GM12878 (cell line): ENCODE data around the gene ANKRD11. TPM values are rescaled to one million over a fixed set of nuclear protein-coding genes. Genes with fewer than 3 reads are reported as not detected.
A peak's percentile ranks its signal among the peaks of the same experiment; 100 is the strongest.

Source experiments
- ATAC-seq: fragments of 200-7000 bp; cut with Tn5 transposase; 3 replicates; pipeline ENCODE4 v1.9.1; 2020; ENCODE audit warnings: mild to moderate bottlenecking, moderate library complexity
- BruUV-seq: library from RNA; stranded (reverse); fragments of 400-500 nt; replicated peaks from 2 replicates; lab custom pipeline; 2021; lab: Mats Ljungman, UMichigan
- CTCF ChIA-PET: fragments of 300-600 bp; sonication (Branson Sonifier 250); formaldehyde crosslinking; extraction: SDS; loops from one replicate; lab custom pipeline; 2021; ENCODE audit warnings: inconsistent platforms; lab: Yijun Ruan, JAX
- POLR2A ChIA-PET: fragments of 350-600 bp; formaldehyde crosslinking; extraction: SDS; loops from one replicate; lab custom pipeline; 2021; ENCODE audit warnings: inconsistent platforms; lab: Charles Lee
- RAD21 ChIA-PET: fragments of 300-600 bp; sonication (Branson Sonifier 250); formaldehyde crosslinking; loops from one replicate; lab custom pipeline; 2023; ENCODE audit warnings: antibody characterized with exemption; ENCODE audit not compliant: unreplicated experiment; lab: Charles Lee
- SMC1A ChIA-PET: fragments of 300-600 bp; sonication (Branson Sonifier 250); formaldehyde crosslinking; loops from one replicate; lab custom pipeline; 2023; ENCODE audit not compliant: unreplicated experiment, uncharacterized antibody; lab: Charles Lee
- DNase-seq: peaks from one replicate; pipeline ENCODE4 v3.0.0-alpha.2; 2011; ENCODE audit warnings: low read depth, low spot score
- FAIRE-seq: peaks from 3 replicates; lab custom pipeline; 2011; peaks lifted over from hg19 to GRCh38; lab: Jason Lieb, UNC
- H2AFZ ChIP-seq: 2 replicates; pipeline ENCODE4 v1.6.0; 2011; ENCODE audit warnings: low read depth, low read length, control low read depth; ENCODE audit not compliant: control insufficient read depth
- H3K27ac ChIP-seq: 2 replicates; pipeline ENCODE4 v1.5.1; 2011; ENCODE audit warnings: control low read depth; ENCODE audit not compliant: control insufficient read depth, insufficient read depth
- H3K27me3 ChIP-seq, 2 experiments: replicated peaks in 1 of 2; 2 replicates each; pipeline versions ENCODE4 v1.6.0 to v1.6.1; 2011; ENCODE audit warnings: low read length in 1 of 2; ENCODE audit not compliant: control insufficient read depth in 2 of 2, insufficient read depth in 2 of 2
- H3K36me3 ChIP-seq, 2 experiments: 2 replicates each; pipeline ENCODE4 v1.5.1; 2011; ENCODE audit warnings: low read length in 1 of 2; ENCODE audit not compliant: control insufficient read depth in 2 of 2, insufficient read depth in 2 of 2
- H3K4me1 ChIP-seq: 2 replicates; pipeline ENCODE4 v1.6.1; 2011; ENCODE audit warnings: mild to moderate bottlenecking, low read length, moderate library complexity, mixed read lengths; ENCODE audit not compliant: control insufficient read depth, insufficient read depth
- H3K4me2 ChIP-seq: 2 replicates; pipeline ENCODE4 v1.6.0; 2011; ENCODE audit warnings: control low read depth; ENCODE audit not compliant: control insufficient read depth, insufficient read depth
- H3K4me3 ChIP-seq: fragments of 200-600 bp; sonication (generic); 2 replicates; pipeline ENCODE4 v1.5.1; 2016
- H3K79me2 ChIP-seq: 2 replicates; pipeline ENCODE4 v1.6.0; 2011; ENCODE audit warnings: low read length; ENCODE audit not compliant: control insufficient read depth, insufficient read depth
- H3K9ac ChIP-seq: 2 replicates; pipeline ENCODE4 v1.8.0; 2011; ENCODE audit warnings: low read length, control low read depth, mixed read lengths; ENCODE audit not compliant: control insufficient read depth, insufficient read depth
- H3K9me3 ChIP-seq: replicated peaks from 3 replicates; pipeline ENCODE4 v1.5.1; 2011; ENCODE audit warnings: mild to moderate bottlenecking, low read length; ENCODE audit not compliant: control insufficient read depth, insufficient read depth
- H4K20me1 ChIP-seq: 2 replicates; pipeline ENCODE4 v1.6.0; 2011; ENCODE audit not compliant: control insufficient read depth, insufficient read depth
- CBFB ChIP-seq: IDR thresholded peaks from 2 replicates; pipeline ENCODE4 v1.6.1; 2016; ENCODE audit warnings: antibody characterized with exemption, low read depth
- EGR1 ChIP-seq, 2 experiments: IDR thresholded peaks; 1 replicate in 1 of 2; 2 replicates in 1 of 2; pipeline ENCODE4 v1.6.1; 2011 to 2012; ENCODE audit warnings: low read depth in 2 of 2, low read length in 2 of 2, borderline replicate concordance in 1 of 2, mild to moderate bottlenecking in 1 of 2, moderate library complexity in 1 of 2
- FOS ChIP-seq: IDR thresholded peaks from 3 replicates; pipeline ENCODE4 v1.6.1; 2011; ENCODE audit warnings: borderline replicate concordance; ENCODE audit not compliant: insufficient read length; ENCODE audit errors: extremely low read depth
- HDAC2 ChIP-seq: fragments of 200-600 bp; sonication (generic); IDR thresholded peaks from 2 replicates; pipeline ENCODE4 v1.6.1; 2017
- HDAC6 ChIP-seq: fragments of 200-600 bp; sonication (generic); IDR thresholded peaks from one replicate; pipeline ENCODE4 v1.8.0; 2017; ENCODE audit warnings: antibody characterized with exemption; ENCODE audit not compliant: unreplicated experiment
- NFIC ChIP-seq: IDR thresholded peaks from 2 replicates; pipeline ENCODE4 v1.6.1; 2012; ENCODE audit warnings: low read depth, mild to moderate bottlenecking, inconsistent platforms, low read length, moderate library complexity
- NFYA ChIP-seq: IDR thresholded peaks from 2 replicates; pipeline ENCODE4 v1.6.1; 2011; ENCODE audit warnings: low read depth, mild to moderate bottlenecking, low read length, improper control_type of control experiment, borderline replicate concordance
- POLR2AphosphoS5 ChIP-seq: IDR thresholded peaks from 2 replicates; pipeline ENCODE4 v1.6.1; 2011; ENCODE audit warnings: mild to moderate bottlenecking, low read length, inconsistent platforms
- SIX5 ChIP-seq: IDR thresholded peaks from 2 replicates; pipeline ENCODE4 v1.6.1; 2011; ENCODE audit warnings: mild to moderate bottlenecking, low read depth, low read length, moderate library complexity; ENCODE audit not compliant: severe bottlenecking
- SP1 ChIP-seq: IDR thresholded peaks from one replicate; pipeline ENCODE4 v1.6.1; 2011; ENCODE audit warnings: low read depth, low read length
- ZBED1 ChIP-seq: IDR thresholded peaks from 2 replicates; pipeline ENCODE4 v1.6.1; 2016; ENCODE audit warnings: borderline replicate concordance
- ZNF274 ChIP-seq: IDR thresholded peaks from one replicate; pipeline ENCODE4 v1.8.0; 2011; ENCODE audit not compliant: insufficient read length, insufficient read depth
- WGBS: methylation state at CpG from one replicate; pipeline ENCODE4 v1.1.6; 2016; ENCODE audit warnings: low lambda C conversion rate; ENCODE audit not compliant: insufficient replicate concordance, insufficient coverage; ENCODE audit errors: missing lambda C conversion rate; 5-methylcytosine and 5-hydroxymethylcytosine counted together
- in situ Hi-C: fragments of 300-500 bp; cut with MboI; formaldehyde crosslinking; loops from 9 replicates; pipeline ENCODE4 v1.14.3; 2018; ENCODE audit warnings: mixed read lengths
- intact Hi-C: fragments of 100-400 bp; cut with micrococcal nuclease; formaldehyde crosslinking; loops from one replicate; pipeline ENCODE4 v1.14.2; 2022; ENCODE audit not compliant: unreplicated experiment
- polyA plus RNA-seq, 11 experiments: library from polyadenylated mRNA; depleted of rRNA in 4 of 11; unstranded in 6 of 11; stranded (reverse) in 5 of 11; fragments of >200 nt; fragmentation: Nextera tagmentation in 4 of 11; fragmentation: Illumina TruSeq in 1 of 11; extraction: Ambion mirVana in 4 of 11; extraction: Trizol in 1 of 11; gene quantifications; 1 replicate in 1 of 11; 2 replicates in 10 of 11; pipeline versions ENCODE4 v1.2.1 to v1.2.3, GENCODE V29; 2011 to 2016; ENCODE audit warnings: inconsistent platforms in 2 of 11, missing spikeins in 2 of 11, low read depth in 1 of 11
- total RNA-seq, 4 experiments: library from RNA; depleted of rRNA in 3 of 4; stranded (reverse); fragments of >200 nt in 3 of 4; fragmentation: Illumina TruSeq in 1 of 4; extraction: Trizol in 1 of 4; gene quantifications; 2 replicates each; pipeline versions ENCODE4 v1.2.1 to v1.2.3, GENCODE V29; 2013 to 2021
- TF ChIP-seq, protein P1 (sequence below): fragments of 150-350 bp; IDR thresholded peaks from 2 replicates; pipeline ENCODE4 v1.6.1; 2016; ENCODE audit warnings: low read depth, low read length

Gene ANKRD11
- total and polyA plus RNA-seq, 10 of the 15 experiments (the other 5 are each of a cell fraction or from before 2014, with no cell fraction given), result 5.1 to 103 (median 27.4) TPM

DNA sequence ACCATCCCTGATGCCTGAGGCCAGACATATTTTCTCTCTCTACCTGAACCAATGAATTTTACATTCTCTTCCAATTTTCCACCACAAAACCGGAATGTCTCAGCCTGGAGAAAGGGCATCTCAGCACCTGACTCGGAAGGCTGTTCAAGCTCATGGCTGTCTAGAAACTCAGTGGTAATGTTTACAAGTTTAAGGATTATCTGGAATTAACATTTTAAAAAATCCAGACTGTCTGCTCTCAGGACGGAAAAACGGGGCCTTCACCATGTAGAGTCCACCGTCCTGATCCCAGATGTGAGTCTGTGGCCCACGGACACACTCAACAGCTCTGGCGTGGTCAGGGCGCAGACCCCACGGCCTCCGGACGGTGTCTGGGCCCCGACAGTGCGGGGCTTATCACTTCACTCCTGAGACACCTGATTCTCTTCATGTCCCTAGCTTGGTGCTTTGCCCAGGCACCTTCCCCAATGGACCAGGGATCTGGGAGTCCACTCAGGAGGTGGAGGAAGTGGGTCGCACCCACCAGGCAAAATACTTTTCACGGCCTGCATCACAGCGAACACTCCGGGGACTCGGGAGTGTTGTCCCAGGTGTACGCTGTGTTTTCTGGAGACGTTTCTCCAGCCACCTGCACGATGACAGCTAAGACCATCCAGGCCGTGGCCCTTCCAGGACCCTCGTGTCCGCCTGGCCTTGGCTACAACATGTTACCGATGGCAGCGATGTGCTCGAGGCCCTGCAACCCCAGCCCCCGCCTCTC is 171.3 kb downstream of the ANKRD11 start:
- H3K4me3 ChIP-seq, result no peak overlapping the region
- in situ Hi-C loops, result no loop called here
- no TSS peak for BruUV-seq
- no peak for ATAC-seq
- ChIA-PET CTCF (no interaction called here), POLR2A (no interaction called here), SMC1A (no interaction called here), RAD21 (no interaction called here)
- no peak overlapping the region for H2AFZ ChIP-seq
- H3K9me3 ChIP-seq, result no peaks in the 10 kb centered on the region
- H3K9ac ChIP-seq, result no peak overlapping the region
- H3K4me1 ChIP-seq, result peaks cover 62% of the 10 kb centered on the region
- intact Hi-C loops, result no loop called here
- H3K36me3 ChIP-seq, result peaks cover 10 to 25% of the 10 kb centered on the region in 2 experiments
- peak overlapping the region; percentile 76 for H3K27ac ChIP-seq
- peaks cover 18% of the 10 kb centered on the region for H4K20me1 ChIP-seq
- H3K79me2 ChIP-seq, result peaks cover 95% of the 10 kb centered on the region
- H3K27me3 ChIP-seq, result no peaks in the 10 kb centered on the region
- DNase-seq, result no peak
- H3K4me2 ChIP-seq, result peak overlapping the region; percentile 74
- 98% methylated on average over 28 of the region's 28 CpGs for WGBS
- TF ChIP-seq NFYA (no peak), POLR2AphosphoS5 (no peak), HDAC6 (no peak), SP1 (no peak), CBFB (0 out of 2 replicates have a peak, but pooled peaks have one; percentile 10), ZNF274 (no peak)
- no peak for FAIRE-seq

DNA sequence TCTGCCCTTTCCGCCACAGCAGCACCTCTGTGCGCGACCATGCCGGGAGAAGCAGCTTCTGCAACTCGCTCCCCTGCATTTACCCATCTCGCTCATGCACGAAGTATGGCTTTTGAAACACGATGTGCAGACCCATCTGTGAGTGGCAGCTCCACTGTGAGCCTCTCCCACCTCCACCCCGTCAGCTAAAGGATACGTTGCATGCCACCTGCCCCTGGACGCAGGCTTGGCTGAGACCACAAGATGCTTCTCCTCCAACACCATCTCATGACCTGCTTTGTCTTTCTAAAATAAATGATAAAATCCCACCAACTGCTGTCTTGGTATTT is 172.0 kb downstream of the ANKRD11 start:
- FAIRE-seq, result no peak

More for the DNA sequence above, 172.0 kb downstream of the ANKRD11 start:
- POLR2A ChIA-PET, result no interaction called here
- Histone ChIP-seq H3K27me3 (no peaks in the 10 kb centered on the region), H3K9me3 (no peaks in the 10 kb centered on the region), H3K4me3 (no peak overlapping the region), H3K9ac (no peak overlapping the region), H4K20me1 (peaks cover 18% of the 10 kb centered on the region), H2AFZ (no peak overlapping the region), H3K4me2 (no peak overlapping the region), H3K36me3 (peaks cover 14 to 25% of the 10 kb centered on the region in 2 experiments), H3K4me1 (peaks cover 57% of the 10 kb centered on the region), H3K27ac (no peak overlapping the region), H3K79me2 (peaks cover 92% of the 10 kb centered on the region)
- TF ChIP-seq NFIC, result no peak
- TF ChIP-seq CBFB, result no peak
- TF ChIP-seq SIX5, result no peak
- no peak for TF ChIP-seq FOS
- TF ChIP-seq, protein P1, sequence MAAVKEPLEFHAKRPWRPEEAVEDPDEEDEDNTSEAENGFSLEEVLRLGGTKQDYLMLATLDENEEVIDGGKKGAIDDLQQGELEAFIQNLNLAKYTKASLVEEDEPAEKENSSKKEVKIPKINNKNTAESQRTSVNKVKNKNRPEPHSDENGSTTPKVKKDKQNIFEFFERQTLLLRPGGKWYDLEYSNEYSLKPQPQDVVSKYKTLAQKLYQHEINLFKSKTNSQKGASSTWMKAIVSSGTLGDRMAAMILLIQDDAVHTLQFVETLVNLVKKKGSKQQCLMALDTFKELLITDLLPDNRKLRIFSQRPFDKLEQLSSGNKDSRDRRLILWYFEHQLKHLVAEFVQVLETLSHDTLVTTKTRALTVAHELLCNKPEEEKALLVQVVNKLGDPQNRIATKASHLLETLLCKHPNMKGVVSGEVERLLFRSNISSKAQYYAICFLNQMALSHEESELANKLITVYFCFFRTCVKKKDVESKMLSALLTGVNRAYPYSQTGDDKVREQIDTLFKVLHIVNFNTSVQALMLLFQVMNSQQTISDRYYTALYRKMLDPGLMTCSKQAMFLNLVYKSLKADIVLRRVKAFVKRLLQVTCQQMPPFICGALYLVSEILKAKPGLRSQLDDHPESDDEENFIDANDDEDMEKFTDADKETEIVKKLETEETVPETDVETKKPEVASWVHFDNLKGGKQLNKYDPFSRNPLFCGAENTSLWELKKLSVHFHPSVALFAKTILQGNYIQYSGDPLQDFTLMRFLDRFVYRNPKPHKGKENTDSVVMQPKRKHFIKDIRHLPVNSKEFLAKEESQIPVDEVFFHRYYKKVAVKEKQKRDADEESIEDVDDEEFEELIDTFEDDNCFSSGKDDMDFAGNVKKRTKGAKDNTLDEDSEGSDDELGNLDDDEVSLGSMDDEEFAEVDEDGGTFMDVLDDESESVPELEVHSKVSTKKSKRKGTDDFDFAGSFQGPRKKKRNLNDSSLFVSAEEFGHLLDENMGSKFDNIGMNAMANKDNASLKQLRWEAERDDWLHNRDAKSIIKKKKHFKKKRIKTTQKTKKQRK, result no peak
- no peak for TF ChIP-seq EGR1 (IDR thresholded peaks at IDR 0.05; ENCODE audit: borderline replicate concordance in 1 of 2, low read depth in 2 of 2, low read length in 2 of 2)
- no peak for TF ChIP-seq ZBED1
- no peak for TF ChIP-seq HDAC2
- ATAC-seq, result no peak
- in situ Hi-C loops, result no loop called here
- DNase-seq, result no peak
- BruUV-seq, result no TSS peak
- SMC1A ChIA-PET, result no interaction called here
- intact Hi-C loops, result no loop called here
- CTCF ChIA-PET, result no interaction called here
- WGBS, result 93% methylated on average over 11 of the region's 11 CpGs
- RAD21 ChIA-PET, result no interaction called here
